Left lung (tissue), 10 donors: ENCODE measurements around the gene TTC31. TPM values are rescaled to one million over a fixed set of nuclear protein-coding genes. Genes with fewer than 3 reads are reported as not detected.
A peak's percentile ranks its signal among the peaks of the same experiment; 100 is the strongest.

Experiments used
- ATAC-seq: fragments of 200-7000 bp; cut with Tn5 transposase; one replicate; pipeline ENCODE4 v1.9.1; 2020; ENCODE audit warnings: moderate library complexity
- DNase-seq, 4 donors: peaks; one replicate each; pipeline ENCODE4 v3.0.0-alpha.2; 2013 to 2020
- H3K27ac ChIP-seq, 2 donors: fragments of 200-600 bp; sonication (generic) in 1 of 2; one replicate each; pipeline versions ENCODE4 v1.5.0 to v1.8.0; 2020 to 2021
- H3K27me3 ChIP-seq, 2 donors: fragments of 200-600 bp; sonication (generic) in 1 of 2; one replicate each; pipeline versions ENCODE4 v1.5.0 to v1.8.0; 2020 to 2021
- H3K36me3 ChIP-seq, 2 donors: fragments of 200-600 bp; sonication (generic) in 1 of 2; one replicate each; pipeline versions ENCODE4 v1.5.0 to v1.8.0; 2020 to 2021
- H3K4me1 ChIP-seq, 2 donors: fragments of 200-600 bp; one replicate each; pipeline ENCODE4 v1.8.0; 2021
- H3K4me3 ChIP-seq, 2 donors: fragments of 200-600 bp; sonication (generic) in 1 of 2; one replicate each; pipeline versions ENCODE4 v1.5.0 to v1.8.0; 2020 to 2021; ENCODE audit warnings: mild to moderate bottlenecking in 1 of 2
- H3K9me3 ChIP-seq, 2 donors: fragments of 200-600 bp; sonication (generic) in 1 of 2; one replicate each; pipeline versions ENCODE4 v1.5.0 to v1.8.0; 2020 to 2021
- CTCF ChIP-seq, 2 donors: fragments of 200-600 bp; sonication (generic) in 1 of 2; IDR thresholded peaks; one replicate each; pipeline versions ENCODE4 v1.5.0 to v1.8.0; 2021; ENCODE audit warnings: antibody characterized with exemption in 2 of 2
- intact Hi-C, 2 donors: fragments of 100-400 bp; cut with DNase I; formaldehyde crosslinking; loops; one replicate each; pipeline versions ENCODE4 v1.11.2 to v1.14.2; 2022
- polyA plus RNA-seq, 6 donors: library from polyadenylated mRNA; unstranded; fragments of 120-200 nt; gene quantifications; one replicate each; pipeline ENCODE4 v1.2.1, GENCODE V29; 2013; ENCODE audit not compliant: insufficient read length in 6 of 6
- total RNA-seq, 2 donors: library from RNA; stranded (reverse); fragmentation: NEBNext Ultra II Directional; extraction: Animal tissue kit (Norgen Biotek cat#: 25700); gene quantifications; one replicate each; pipeline ENCODE4 v1.2.1, GENCODE V29; 2021
- donor health status: DM: no; HTN: yes; CAD: no.
- donor health status: DM: no; HTN: no; CAD: no.

The TTC31 gene
- total and polyA plus RNA-seq, 8 donors: 22.1 to 38.4 (median 33.5) TPM

GRCh38 chr2:74526649-74527230 lies 43.9 kb downstream of the TTC31 start:
- ATAC-seq (no peak), DNase-seq (no peak)
- H3K4me3 ChIP-seq: no peak overlapping the region
- intact Hi-C loops: no loop called here
- H3K4me1 ChIP-seq: peaks cover 11 to 30% of the 10 kb centered on the region in 2 donors
- H3K36me3 ChIP-seq: peaks cover 0 to 25% of the 10 kb centered on the region in 2 donors
- no peaks in the 10 kb centered on the region for H3K27me3 ChIP-seq
- no peaks in the 10 kb centered on the region for H3K9me3 ChIP-seq
- H3K27ac ChIP-seq: no peak overlapping the region
- TF ChIP-seq CTCF (IDR thresholded peaks at IDR 0.05): no peak

- ATAC-seq: no peak
- no peaks in the 10 kb centered on the region for H3K9me3 ChIP-seq
- peaks cover 11 to 30% of the 10 kb centered on the region in 2 donors for H3K4me1 ChIP-seq
- H3K27ac ChIP-seq: no peak overlapping the region
- peaks cover 0 to 33% of the 10 kb centered on the region in 2 donors for H3K36me3 ChIP-seq
- no peak for DNase-seq
- intact Hi-C loops: no loop called here
- H3K4me3 ChIP-seq: no peak overlapping the region
- H3K27me3 ChIP-seq: no peaks in the 10 kb centered on the region
- no peak for TF ChIP-seq CTCF (IDR thresholded peaks at IDR 0.05)
These were observed 44.9 kb downstream of the TTC31 start for GRCh38 chr2:74527741-74528140.

- H3K27ac ChIP-seq: peak overlapping the region; percentile 83 to 94
- ATAC-seq (peak; percentile 7), DNase-seq (no peak)
- no peak for TF ChIP-seq CTCF (IDR thresholded peaks at IDR 0.05)
- H3K9me3 ChIP-seq: no peaks in the 10 kb centered on the region
- no peaks in the 10 kb centered on the region for H3K27me3 ChIP-seq
- peaks cover 0 to 42% of the 10 kb centered on the region in 2 donors for H3K36me3 ChIP-seq
- intact Hi-C loops: no loop called here
- peaks cover 11 to 30% of the 10 kb centered on the region in 2 donors for H3K4me1 ChIP-seq
- H3K4me3 ChIP-seq: peak overlapping the region; percentile 89 to 92
These were observed 45.9 kb downstream of the TTC31 start for GRCh38 chr2:74528600-74529356.

- DNase-seq (peak; percentile 97 to 99 (median 99)), ATAC-seq (peak; percentile 96)
- intact Hi-C loops: no loop called here
- peak within 1 kb of the TSS; percentile 89 to 92 for H3K4me3 ChIP-seq
- peak in 1 of 2 donors; percentile 26 for TF ChIP-seq CTCF (IDR thresholded peaks at IDR 0.05)
- H3K36me3 ChIP-seq: peaks cover 0 to 47% of the 10 kb centered on the region in 2 donors
- H3K27me3 ChIP-seq: no peaks in the 10 kb centered on the region
- peak within 1 kb of the TSS; percentile 83 to 94 for H3K27ac ChIP-seq
- H3K4me1 ChIP-seq: peaks cover 11 to 30% of the 10 kb centered on the region in 2 donors
- no peaks in the 10 kb centered on the region for H3K9me3 ChIP-seq
These were observed 46.7 kb downstream of the TTC31 start, which contains the start of the genes AUP1 and HTRA2 for GRCh38 chr2:74529357-74530238. TSS of gene AUP1 (minus strand) at chr2:74529706. CDS start at chr2:74529629, 77 bp downstream. TSS of gene HTRA2 (plus strand) at chr2:74529933. CDS start at chr2:74530007, 74 bp downstream.
